Astrocyte of the spinal cord (primary cell): Measurements from ENCODE around the gene RELB.

Experiments used
- DNase-seq: peaks from one replicate; pipeline ENCODE4 v3.0.0; 2011; ENCODE audit warnings: low read depth, low spot score
- H3K4me3 ChIP-seq: 2 replicates; pipeline ENCODE4 v1.5.1; 2011; ENCODE audit warnings: low read depth, mild to moderate bottlenecking, low read length, moderate library complexity
- CTCF ChIP-seq: IDR thresholded peaks from 2 replicates; pipeline ENCODE4 v1.5.1; 2012; ENCODE audit warnings: low read depth, mild to moderate bottlenecking, low read length, inconsistent platforms
- in situ Hi-C: cut with HindIII; loops from 2 replicates; pipeline ENCODE4 v1.10.0; 2017; ENCODE audit warnings: low sequenced_read_pairs

Gene RELB

GRCh38 chr19:44972802-44973201, 28.5 kb upstream of the RELB start:
- no peak overlapping the region for H3K4me3 ChIP-seq
- in situ Hi-C loops, result no loop called here
- TF ChIP-seq CTCF, result no peak
- no peak for DNase-seq

- no peak for TF ChIP-seq CTCF
- in situ Hi-C loops, result no loop called here
- H3K4me3 ChIP-seq, result no peak overlapping the region
- DNase-seq, result no peak
Observed at GRCh38 chr19:44973982-44974735, 27.1 kb upstream of the RELB start.

GRCh38 chr19:44974857-44975256, 26.4 kb upstream of the RELB start:
- no peak for TF ChIP-seq CTCF
- in situ Hi-C loops, result no loop called here
- DNase-seq, result no peak
- H3K4me3 ChIP-seq, result no peak overlapping the region

- DNase-seq, result no peak
- no peak overlapping the region for H3K4me3 ChIP-seq
- TF ChIP-seq CTCF, result no peak
- in situ Hi-C loops, result no loop called here
Observed at GRCh38 chr19:44975444-44975843, 25.8 kb upstream of the RELB start.

GRCh38 chr19:44984005-44984404, 17.3 kb upstream of the RELB start:
- H3K4me3 ChIP-seq, result no peak overlapping the region
- in situ Hi-C loops, result no loop called here
- no peak for TF ChIP-seq CTCF
- DNase-seq, result no peak

- no peak for DNase-seq
- no peak overlapping the region for H3K4me3 ChIP-seq
- no peak for TF ChIP-seq CTCF
- in situ Hi-C loops, result no loop called here
Observed at GRCh38 chr19:44985445-44985844, 15.8 kb upstream of the RELB start.
